Measurements from ENCODE around the gene GTF2E1. TPM values are rescaled to one million over a fixed set of nuclear protein-coding genes. Genes with fewer than 3 reads are reported as not detected.

The GTF2E1 gene
- total RNA-seq, 1 donor: 32.4 TPM

- no peak for DNase-seq (ENCODE audit: low read depth)
- TF ChIP-seq CTCF (IDR thresholded peaks at IDR 0.05; ENCODE audit: insufficient read depth, low read depth, low read length): no peak
- H3K4me3 ChIP-seq (ENCODE audit: low read depth, low read length): no peak overlapping the region
Measured at GRCh38 chr3:120795959-120796358, 53.4 kb downstream of the GTF2E1 start.

GRCh38 chr3:120796976-120797375 is 54.4 kb downstream of the GTF2E1 start:
- TF ChIP-seq CTCF (IDR thresholded peaks at IDR 0.05; ENCODE audit: insufficient read depth, low read depth, low read length): no peak
- H3K4me3 ChIP-seq (ENCODE audit: low read depth, low read length): no peak overlapping the region
- no peak for DNase-seq (ENCODE audit: low read depth)

- TF ChIP-seq CTCF (IDR thresholded peaks at IDR 0.05; ENCODE audit: insufficient read depth, low read depth, low read length): no peak
- no peak for DNase-seq (ENCODE audit: low read depth)
- no peak overlapping the region for H3K4me3 ChIP-seq (ENCODE audit: low read depth, low read length)
Measured at GRCh38 chr3:120797857-120798256, 55.3 kb downstream of the GTF2E1 start.

GRCh38 chr3:120798346-120798745 is 55.8 kb downstream of the GTF2E1 start:
- no peak overlapping the region for H3K4me3 ChIP-seq (ENCODE audit: low read depth, low read length)
- DNase-seq (ENCODE audit: low read depth): no peak
- TF ChIP-seq CTCF (IDR thresholded peaks at IDR 0.05; ENCODE audit: insufficient read depth, low read depth, low read length): no peak

GRCh38 chr3:120800625-120801024 is 58.1 kb downstream of the GTF2E1 start:
- no peak overlapping the region for H3K4me3 ChIP-seq (ENCODE audit: low read depth, low read length)
- no peak for TF ChIP-seq CTCF (IDR thresholded peaks at IDR 0.05; ENCODE audit: insufficient read depth, low read depth, low read length)
- no peak for DNase-seq (ENCODE audit: low read depth)

GRCh38 chr3:120801484-120801883 is 58.9 kb downstream of the GTF2E1 start:
- no peak for TF ChIP-seq CTCF (IDR thresholded peaks at IDR 0.05; ENCODE audit: insufficient read depth, low read depth, low read length)
- H3K4me3 ChIP-seq (ENCODE audit: low read depth, low read length): no peak overlapping the region
- no peak for DNase-seq (ENCODE audit: low read depth)

- no peak for DNase-seq (ENCODE audit: low read depth)
- H3K4me3 ChIP-seq (ENCODE audit: low read depth, low read length): no peak overlapping the region
- no peak for TF ChIP-seq CTCF (IDR thresholded peaks at IDR 0.05; ENCODE audit: insufficient read depth, low read depth, low read length)
Measured at GRCh38 chr3:120802916-120803315, 60.4 kb downstream of the GTF2E1 start.

All from fibroblast of villous mesenchyme (primary cell).